ENCODE measurements around the gene PPP2R2C. TPM values are rescaled to one million over a fixed set of nuclear protein-coding genes. Genes with fewer than 3 reads are reported as not detected.

Gene PPP2R2C
- polyA plus RNA-seq, 1 of the 3 experiments (the other 2 are of a cell fraction): 0.21 TPM

DNA sequence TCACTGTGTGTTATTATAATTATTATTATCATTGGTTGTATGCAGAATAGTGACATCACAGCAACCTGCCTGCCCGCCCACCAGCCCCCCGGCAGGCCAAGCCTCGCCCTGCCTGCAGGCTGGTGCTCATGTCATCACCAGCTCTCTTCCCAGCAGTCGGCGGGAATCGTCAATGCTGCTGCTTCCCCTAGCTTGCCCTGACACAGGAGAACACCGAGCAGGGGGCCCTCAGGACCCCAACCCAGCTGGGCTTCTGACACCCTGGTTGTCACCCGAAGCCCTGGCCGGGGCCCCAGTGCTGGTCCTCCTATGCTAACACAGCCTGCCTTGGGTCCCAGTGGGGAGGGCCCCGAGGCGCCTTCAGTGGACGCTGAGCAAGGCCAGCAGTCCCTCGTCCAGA, 100.6 kb downstream of the PPP2R2C start:
- no peak for TF ChIP-seq JUND (IDR thresholded peaks at IDR 0.05)
- TF ChIP-seq, protein P1, sequence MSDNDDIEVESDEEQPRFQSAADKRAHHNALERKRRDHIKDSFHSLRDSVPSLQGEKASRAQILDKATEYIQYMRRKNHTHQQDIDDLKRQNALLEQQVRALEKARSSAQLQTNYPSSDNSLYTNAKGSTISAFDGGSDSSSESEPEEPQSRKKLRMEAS (IDR thresholded peaks at IDR 0.05; ENCODE audit: low read depth): no peak
- TF ChIP-seq NRF1 (IDR thresholded peaks at IDR 0.05; ENCODE audit: low read depth, low read length): no peak
- TF ChIP-seq MEF2A (IDR thresholded peaks at IDR 0.05; ENCODE audit: borderline replicate concordance, low read depth): no peak
- TF ChIP-seq, protein P2, sequence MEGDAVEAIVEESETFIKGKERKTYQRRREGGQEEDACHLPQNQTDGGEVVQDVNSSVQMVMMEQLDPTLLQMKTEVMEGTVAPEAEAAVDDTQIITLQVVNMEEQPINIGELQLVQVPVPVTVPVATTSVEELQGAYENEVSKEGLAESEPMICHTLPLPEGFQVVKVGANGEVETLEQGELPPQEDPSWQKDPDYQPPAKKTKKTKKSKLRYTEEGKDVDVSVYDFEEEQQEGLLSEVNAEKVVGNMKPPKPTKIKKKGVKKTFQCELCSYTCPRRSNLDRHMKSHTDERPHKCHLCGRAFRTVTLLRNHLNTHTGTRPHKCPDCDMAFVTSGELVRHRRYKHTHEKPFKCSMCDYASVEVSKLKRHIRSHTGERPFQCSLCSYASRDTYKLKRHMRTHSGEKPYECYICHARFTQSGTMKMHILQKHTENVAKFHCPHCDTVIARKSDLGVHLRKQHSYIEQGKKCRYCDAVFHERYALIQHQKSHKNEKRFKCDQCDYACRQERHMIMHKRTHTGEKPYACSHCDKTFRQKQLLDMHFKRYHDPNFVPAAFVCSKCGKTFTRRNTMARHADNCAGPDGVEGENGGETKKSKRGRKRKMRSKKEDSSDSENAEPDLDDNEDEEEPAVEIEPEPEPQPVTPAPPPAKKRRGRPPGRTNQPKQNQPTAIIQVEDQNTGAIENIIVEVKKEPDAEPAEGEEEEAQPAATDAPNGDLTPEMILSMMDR (IDR thresholded peaks at IDR 0.05): no peak
- no peak for TF ChIP-seq EP300 (IDR thresholded peaks at IDR 0.05; ENCODE audit: borderline replicate concordance in 1 of 2, low read depth in 1 of 2, low read length in 1 of 2)
- TF ChIP-seq, protein P3, sequence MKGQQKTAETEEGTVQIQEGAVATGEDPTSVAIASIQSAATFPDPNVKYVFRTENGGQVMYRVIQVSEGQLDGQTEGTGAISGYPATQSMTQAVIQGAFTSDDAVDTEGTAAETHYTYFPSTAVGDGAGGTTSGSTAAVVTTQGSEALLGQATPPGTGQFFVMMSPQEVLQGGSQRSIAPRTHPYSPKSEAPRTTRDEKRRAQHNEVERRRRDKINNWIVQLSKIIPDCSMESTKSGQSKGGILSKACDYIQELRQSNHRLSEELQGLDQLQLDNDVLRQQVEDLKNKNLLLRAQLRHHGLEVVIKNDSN (IDR thresholded peaks at IDR 0.05; ENCODE audit: borderline replicate concordance, low read depth): no peak
- TF ChIP-seq, protein P4, sequence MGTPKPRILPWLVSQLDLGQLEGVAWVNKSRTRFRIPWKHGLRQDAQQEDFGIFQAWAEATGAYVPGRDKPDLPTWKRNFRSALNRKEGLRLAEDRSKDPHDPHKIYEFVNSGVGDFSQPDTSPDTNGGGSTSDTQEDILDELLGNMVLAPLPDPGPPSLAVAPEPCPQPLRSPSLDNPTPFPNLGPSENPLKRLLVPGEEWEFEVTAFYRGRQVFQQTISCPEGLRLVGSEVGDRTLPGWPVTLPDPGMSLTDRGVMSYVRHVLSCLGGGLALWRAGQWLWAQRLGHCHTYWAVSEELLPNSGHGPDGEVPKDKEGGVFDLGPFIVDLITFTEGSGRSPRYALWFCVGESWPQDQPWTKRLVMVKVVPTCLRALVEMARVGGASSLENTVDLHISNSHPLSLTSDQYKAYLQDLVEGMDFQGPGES (IDR thresholded peaks at IDR 0.05; ENCODE audit: low read depth, low read length): no peak
- TF ChIP-seq RCOR1 (IDR thresholded peaks at IDR 0.05; ENCODE audit: low read length): no peak
- no peak for TF ChIP-seq RFX5 (IDR thresholded peaks at IDR 0.05; ENCODE audit: low read length)
- no peak for TF ChIP-seq FOSL2 (IDR thresholded peaks at IDR 0.05; ENCODE audit: borderline replicate concordance, low read depth)
- TF ChIP-seq POLR2AphosphoS5 (IDR thresholded peaks at IDR 0.05; ENCODE audit: low read depth, low read length): no peak
- Histone ChIP-seq H3K79me2 (ENCODE audit: insufficient read depth) (no peaks in the 10 kb centered on the region), H2AFZ (ENCODE audit: low read depth) (no peak overlapping the region), H3F3A (replicated peaks; ENCODE audit: insufficient read depth) (no peaks in the 10 kb centered on the region), H3K4me3 (ENCODE audit: low read depth in 2 of 2, low read length in 1 of 2) (no peak overlapping the region), H3K9ac (no peak overlapping the region), H3K4me1 (ENCODE audit: control insufficient read depth in 1 of 2, insufficient read depth in 2 of 2, low read depth in 1 of 2, low read length in 1 of 2) (no peaks in the 10 kb centered on the region), H3K27me3 (ENCODE audit: insufficient read depth) (no peaks in the 10 kb centered on the region; the same call in 1 of the 2 replicates), H4K20me1 (ENCODE audit: insufficient read depth) (no peaks in the 10 kb centered on the region), H3K9me3 (no peaks in the 10 kb centered on the region), H3K36me3 (replicated peaks in 1 of 2; ENCODE audit: control insufficient read depth in 1 of 2, insufficient read depth in 2 of 2, low read length in 1 of 2) (no peaks in the 10 kb centered on the region), H3K9me2 (no peaks in the 10 kb centered on the region), H3K4me2 (no peak overlapping the region), H3K27ac (ENCODE audit: low read depth in 2 of 2, low read length in 1 of 2) (no peak overlapping the region)
- ChIA-PET CTCF (interaction anchor here (0.8 to 1.8 kb wide), 3 partner anchors 41 to 175 kb away, joined by 3 to 6 read pairs (median 3); no protein-coding TSS in a partner anchor), POLR2A (no interaction called here)
- WGBS (ENCODE audit: low lambda C conversion rate): 51% methylated on average over 6 of the region's 13 CpGs
- DNase-seq: no peak

DNA sequence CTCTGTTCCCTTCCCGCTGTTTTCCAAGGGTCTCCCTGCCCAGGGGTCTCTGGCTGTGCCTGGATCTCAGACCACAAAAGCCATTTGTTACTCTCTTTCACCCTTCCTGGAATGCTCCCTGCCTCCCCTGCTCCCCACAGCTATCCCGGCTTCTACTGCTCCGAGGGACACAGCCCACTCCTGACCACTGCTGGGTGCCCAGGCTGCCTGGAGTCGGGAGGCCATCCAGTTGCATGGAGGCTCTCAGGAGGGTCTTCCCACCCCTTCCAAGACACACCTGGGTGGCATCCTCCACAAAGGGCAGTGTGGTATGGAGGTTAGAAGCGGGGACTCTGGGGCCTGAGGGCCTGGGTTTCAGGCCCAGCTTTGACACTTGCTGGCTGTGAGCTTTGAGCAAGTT, 101.1 kb downstream of the PPP2R2C start:
- Histone ChIP-seq H3K4me3 (ENCODE audit: low read depth in 2 of 2, low read length in 1 of 2) (no peak overlapping the region), H2AFZ (ENCODE audit: low read depth) (no peak overlapping the region), H3K36me3 (replicated peaks in 1 of 2; ENCODE audit: control insufficient read depth in 1 of 2, insufficient read depth in 2 of 2, low read length in 1 of 2) (no peaks in the 10 kb centered on the region), H4K20me1 (ENCODE audit: insufficient read depth) (no peaks in the 10 kb centered on the region), H3K9ac (no peak overlapping the region), H3K79me2 (ENCODE audit: insufficient read depth) (no peaks in the 10 kb centered on the region), H3K9me2 (no peaks in the 10 kb centered on the region), H3K4me2 (no peak overlapping the region), H3K9me3 (no peaks in the 10 kb centered on the region), H3K27me3 (ENCODE audit: insufficient read depth) (no peaks in the 10 kb centered on the region; the same call in 1 of the 2 replicates), H3K4me1 (ENCODE audit: control insufficient read depth in 1 of 2, insufficient read depth in 2 of 2, low read depth in 1 of 2, low read length in 1 of 2) (no peaks in the 10 kb centered on the region), H3K27ac (ENCODE audit: low read depth in 2 of 2, low read length in 1 of 2) (no peak overlapping the region), H3F3A (replicated peaks; ENCODE audit: insufficient read depth) (no peaks in the 10 kb centered on the region)
- POLR2A ChIA-PET: no interaction called here
- 42% methylated on average over 5 of the region's 5 CpGs for WGBS (ENCODE audit: low lambda C conversion rate)
- no peak for DNase-seq
- CTCF ChIA-PET: interaction anchor here (0.8 to 1.0 kb wide), 2 partner anchors 17 to 175 kb away, joined by 3 read pairs; no protein-coding TSS in a partner anchor
- TF ChIP-seq, protein P5, sequence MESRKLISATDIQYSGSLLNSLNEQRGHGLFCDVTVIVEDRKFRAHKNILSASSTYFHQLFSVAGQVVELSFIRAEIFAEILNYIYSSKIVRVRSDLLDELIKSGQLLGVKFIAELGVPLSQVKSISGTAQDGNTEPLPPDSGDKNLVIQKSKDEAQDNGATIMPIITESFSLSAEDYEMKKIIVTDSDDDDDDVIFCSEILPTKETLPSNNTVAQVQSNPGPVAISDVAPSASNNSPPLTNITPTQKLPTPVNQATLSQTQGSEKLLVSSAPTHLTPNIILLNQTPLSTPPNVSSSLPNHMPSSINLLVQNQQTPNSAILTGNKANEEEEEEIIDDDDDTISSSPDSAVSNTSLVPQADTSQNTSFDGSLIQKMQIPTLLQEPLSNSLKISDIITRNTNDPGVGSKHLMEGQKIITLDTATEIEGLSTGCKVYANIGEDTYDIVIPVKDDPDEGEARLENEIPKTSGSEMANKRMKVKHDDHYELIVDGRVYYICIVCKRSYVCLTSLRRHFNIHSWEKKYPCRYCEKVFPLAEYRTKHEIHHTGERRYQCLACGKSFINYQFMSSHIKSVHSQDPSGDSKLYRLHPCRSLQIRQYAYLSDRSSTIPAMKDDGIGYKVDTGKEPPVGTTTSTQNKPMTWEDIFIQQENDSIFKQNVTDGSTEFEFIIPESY (IDR thresholded peaks at IDR 0.05; ENCODE audit: borderline replicate concordance, low read depth): no peak
- TF ChIP-seq POLR2AphosphoS5 (IDR thresholded peaks at IDR 0.05; ENCODE audit: low read depth, low read length): no peak
- no peak for TF ChIP-seq RCOR1 (IDR thresholded peaks at IDR 0.05; ENCODE audit: low read length)
- TF ChIP-seq, protein P3 (IDR thresholded peaks at IDR 0.05; ENCODE audit: borderline replicate concordance, low read depth): no peak
- TF ChIP-seq, protein P6, sequence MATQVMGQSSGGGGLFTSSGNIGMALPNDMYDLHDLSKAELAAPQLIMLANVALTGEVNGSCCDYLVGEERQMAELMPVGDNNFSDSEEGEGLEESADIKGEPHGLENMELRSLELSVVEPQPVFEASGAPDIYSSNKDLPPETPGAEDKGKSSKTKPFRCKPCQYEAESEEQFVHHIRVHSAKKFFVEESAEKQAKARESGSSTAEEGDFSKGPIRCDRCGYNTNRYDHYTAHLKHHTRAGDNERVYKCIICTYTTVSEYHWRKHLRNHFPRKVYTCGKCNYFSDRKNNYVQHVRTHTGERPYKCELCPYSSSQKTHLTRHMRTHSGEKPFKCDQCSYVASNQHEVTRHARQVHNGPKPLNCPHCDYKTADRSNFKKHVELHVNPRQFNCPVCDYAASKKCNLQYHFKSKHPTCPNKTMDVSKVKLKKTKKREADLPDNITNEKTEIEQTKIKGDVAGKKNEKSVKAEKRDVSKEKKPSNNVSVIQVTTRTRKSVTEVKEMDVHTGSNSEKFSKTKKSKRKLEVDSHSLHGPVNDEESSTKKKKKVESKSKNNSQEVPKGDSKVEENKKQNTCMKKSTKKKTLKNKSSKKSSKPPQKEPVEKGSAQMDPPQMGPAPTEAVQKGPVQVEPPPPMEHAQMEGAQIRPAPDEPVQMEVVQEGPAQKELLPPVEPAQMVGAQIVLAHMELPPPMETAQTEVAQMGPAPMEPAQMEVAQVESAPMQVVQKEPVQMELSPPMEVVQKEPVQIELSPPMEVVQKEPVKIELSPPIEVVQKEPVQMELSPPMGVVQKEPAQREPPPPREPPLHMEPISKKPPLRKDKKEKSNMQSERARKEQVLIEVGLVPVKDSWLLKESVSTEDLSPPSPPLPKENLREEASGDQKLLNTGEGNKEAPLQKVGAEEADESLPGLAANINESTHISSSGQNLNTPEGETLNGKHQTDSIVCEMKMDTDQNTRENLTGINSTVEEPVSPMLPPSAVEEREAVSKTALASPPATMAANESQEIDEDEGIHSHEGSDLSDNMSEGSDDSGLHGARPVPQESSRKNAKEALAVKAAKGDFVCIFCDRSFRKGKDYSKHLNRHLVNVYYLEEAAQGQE (IDR thresholded peaks at IDR 0.05; ENCODE audit: low read depth, low read length): no peak

Data from SK-N-SH (cell line).